NCI-H2081 (cell line): Measurements from ENCODE around the gene SND1.
"Not testable (repeated sequence)": the region's sequence is repeated elsewhere in the genome, so short reads cannot be mapped to it uniquely, and the experiment has no call there.

ENCODE experiments used
- DNase-seq, 2 experiments: peaks; one replicate each; lab custom pipeline; 2025; lab: John Stamatoyannopoulos, UW

The SND1 gene

DNA sequence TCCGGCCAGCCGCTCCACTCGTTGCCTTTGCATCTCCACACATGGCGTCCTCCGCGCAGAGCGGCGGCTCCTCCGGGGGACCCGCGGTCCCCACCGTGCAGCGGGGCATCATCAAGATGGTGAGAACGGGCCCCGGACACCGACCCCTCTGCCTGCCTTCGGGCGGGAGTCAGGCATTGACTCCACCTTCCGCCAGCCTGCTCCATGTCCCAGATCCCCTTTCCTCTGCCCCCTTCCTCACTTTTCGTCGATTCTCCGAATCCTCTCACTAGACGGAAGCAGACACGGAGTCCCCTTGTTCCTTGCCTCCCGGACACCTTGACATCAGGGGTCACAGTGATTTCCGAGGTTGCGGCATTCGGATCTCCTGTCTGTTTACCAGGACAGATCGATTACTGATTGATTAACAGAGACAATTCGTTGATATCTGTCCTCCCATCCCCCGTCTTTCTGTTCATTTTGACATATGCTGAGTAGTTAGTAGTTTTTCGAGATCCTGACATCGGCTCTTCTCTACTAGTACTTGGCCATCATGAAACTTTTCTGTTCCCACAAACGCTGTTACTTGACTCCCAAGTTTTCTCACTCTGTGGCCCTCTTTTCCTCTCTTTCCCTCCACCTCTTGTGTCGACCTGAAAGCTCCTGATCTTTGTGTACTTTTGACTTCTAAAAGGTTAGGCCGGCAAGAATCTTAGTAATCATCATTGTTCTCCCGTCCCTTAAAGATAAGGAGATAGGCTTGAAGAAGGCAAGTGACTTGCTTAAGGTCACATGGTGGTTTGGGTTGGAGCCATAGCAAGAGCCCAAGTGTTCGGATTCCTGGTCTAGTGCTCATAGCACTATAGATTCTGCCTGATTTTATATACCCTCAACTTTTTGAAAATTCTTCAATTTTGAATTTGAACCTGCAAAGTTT, 597 bp downstream of the SND1 start:
- DNase-seq = peak; percentile 38 to 47

- DNase-seq = no peak
These were observed 1.4 kb downstream of the SND1 start for GRCh38 chr7:127653396-127653795.

DNA sequence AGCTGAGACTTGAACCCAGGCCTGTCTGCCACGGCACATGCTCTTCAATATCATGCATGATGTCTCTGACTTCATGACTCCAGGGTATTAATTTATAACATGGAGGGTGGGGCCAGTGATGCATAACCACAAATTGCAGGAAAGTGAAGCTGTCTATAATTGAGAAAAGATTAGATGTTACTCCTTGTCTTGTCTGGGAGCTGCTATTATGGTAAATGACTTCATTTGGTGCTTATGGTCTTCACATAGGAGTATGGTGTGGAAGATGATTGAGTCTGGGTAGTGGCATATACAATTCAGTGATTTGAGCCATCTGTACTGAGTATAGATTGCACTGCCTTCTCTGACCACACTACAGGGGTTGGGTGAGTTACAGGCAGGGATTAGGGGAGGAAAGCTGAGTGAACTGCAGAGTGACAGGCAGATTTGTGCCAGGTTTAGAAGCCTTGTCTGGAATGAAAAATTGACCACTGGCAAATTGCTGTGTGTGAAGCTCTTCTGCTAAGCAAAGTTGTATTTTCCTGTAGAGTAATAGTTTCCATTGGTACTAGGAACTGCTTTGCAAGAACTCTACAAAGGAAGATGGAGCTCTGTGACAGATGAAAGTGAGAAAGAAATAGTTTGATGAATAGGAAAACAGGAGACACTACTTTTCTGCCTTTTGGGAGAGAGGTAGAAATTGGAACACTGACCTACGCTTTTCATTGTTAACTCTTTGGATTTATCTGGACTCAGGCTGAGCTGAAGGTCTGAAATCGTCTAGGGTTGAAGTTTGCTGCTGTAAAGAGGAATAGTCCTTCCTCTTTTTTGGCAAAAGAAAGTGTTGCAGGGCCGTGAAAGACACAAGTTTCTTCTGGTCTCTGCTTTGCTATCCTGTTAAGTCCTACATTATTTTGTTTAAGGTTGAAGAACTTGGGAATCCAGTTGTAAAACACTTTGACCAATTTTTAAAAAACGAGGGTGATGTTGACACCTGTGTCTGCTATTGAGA, 2.7 kb downstream of the SND1 start:
- DNase-seq = no peak

GRCh38 chr7:127655720-127656119, 3.7 kb downstream of the SND1 start:
- DNase-seq = no peak

DNA sequence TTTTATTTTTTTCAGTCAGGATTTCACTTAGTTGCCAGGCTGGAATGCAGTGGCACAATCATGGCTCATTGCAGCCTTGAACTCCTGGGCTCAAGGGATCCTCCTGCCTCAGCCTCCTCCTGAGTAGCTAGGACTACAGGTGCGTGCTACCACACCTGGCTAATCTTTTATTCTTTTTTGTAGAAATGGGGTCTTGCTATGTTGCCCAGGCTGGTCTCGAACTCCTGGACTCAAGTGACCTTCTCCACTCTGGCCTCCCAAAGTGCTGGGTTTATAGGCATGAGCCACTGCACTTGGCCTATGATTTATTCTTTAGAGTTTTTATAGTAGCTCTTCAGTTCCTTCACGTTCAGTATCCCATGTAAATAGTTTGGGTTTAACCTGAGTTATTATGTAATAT, 5.5 kb downstream of the SND1 start:
- DNase-seq = no peak

DNA sequence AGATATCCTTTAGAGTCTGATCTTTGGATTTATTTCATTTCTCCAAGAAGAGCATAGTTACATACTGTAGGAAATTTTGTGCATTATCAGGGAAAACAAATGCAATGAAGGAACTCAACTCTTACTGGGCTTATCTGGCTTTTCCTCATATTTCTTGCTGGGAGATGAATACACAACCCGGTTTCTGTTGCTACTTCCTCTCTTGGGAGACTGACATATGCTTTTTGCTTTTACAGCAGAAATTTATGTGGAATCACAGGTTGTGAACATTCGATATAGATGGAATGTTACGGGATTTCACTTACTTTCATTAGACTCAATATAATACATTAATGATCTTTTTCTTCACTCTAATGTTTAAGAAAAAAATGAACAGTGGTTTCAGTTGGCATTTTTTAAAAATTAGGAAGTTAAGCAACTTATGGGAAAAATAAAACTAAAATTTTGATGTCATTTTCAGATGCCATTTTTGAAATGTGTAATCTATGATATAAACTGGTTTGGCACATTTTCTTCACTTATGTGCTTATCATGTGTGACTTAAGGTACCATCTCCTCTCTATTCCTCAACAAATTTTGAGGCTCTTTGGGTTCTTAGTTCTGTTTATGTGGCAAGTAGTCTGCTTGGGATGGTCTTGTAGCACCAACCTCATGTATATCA, 7.1 kb downstream of the SND1 start:
- no peak for DNase-seq

DNA sequence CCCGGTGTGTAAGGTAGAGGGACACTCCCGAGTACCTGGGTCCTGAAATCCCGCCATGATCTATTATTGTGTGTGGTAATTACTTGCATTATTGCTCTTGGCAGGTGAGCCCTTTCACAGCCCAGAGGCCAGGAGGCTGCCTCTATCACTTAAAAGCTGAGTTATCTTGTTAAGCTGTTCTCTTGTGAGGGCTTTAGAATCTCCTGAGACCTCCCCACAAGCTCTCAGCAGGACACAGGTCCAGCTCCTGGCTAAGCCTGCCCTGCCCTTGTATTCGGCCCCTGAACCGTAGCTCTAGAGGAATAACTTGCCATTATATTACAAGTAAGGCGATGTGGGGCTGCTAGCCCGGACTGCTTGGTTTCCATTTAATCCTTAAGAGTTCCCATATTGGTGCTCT, 13.9 kb downstream of the SND1 start:
- peak; percentile 10 to 47 for DNase-seq

DNA sequence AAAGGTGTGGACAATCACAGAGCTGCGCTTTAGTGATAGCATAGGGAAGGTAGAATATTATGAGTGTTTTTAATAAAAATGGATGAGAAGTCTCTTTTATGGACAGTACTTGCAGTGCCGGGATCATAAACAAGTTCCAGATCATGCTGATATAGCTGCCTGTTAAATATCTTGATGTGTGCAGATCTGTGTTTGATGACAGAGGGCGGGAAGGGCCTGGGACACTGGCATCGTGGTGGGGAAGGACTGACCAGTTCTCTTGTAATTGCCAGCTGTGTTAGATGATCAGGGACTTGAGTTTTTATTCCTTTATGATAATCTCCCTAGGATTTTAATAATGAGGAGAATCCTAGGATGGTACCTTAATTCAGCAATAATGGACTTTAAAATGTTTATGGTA, 14.6 kb downstream of the SND1 start:
- no peak for DNase-seq

- DNase-seq = no peak
These were observed 15.2 kb downstream of the SND1 start for GRCh38 chr7:127667017-127667670.

DNA sequence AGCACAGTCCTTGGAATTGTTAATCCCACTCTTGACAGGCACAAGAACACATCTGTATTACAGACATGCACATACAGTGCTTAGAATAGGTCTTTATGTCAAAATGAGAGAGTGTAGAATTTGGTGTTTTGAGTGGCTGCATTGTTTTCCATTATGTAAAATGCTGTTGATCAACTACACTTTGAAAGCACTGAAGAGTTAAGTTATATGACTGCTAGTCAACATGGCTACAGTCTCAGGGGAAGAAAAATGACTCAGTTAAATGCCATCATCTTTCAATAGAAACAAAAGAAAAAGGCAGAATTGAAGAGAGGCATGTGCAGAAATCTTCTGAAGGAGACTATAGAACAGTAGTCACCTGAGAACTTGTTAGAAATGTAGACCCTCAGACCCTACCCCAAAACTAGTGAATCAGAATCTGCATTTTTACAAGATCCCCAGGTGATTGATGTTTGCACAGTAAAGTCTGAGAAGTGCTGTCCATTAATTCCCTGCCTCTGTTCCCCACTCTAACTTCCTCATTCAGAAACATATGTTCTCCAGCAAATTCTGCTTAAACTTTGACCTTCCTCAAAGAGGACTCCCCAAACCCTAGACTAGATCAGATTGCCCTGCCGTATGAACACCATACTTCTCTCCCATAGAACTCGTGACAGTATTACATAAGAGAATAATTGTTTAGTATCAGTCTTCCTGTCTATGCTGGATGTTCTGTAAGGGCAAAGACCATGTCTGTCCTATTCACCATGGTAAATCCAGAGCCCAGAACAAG, 16.0 kb downstream of the SND1 start:
- no peak for DNase-seq

- no peak for DNase-seq
These were observed 19.3 kb downstream of the SND1 start for GRCh38 chr7:127671341-127671740.

GRCh38 chr7:127673902-127674301, 21.9 kb downstream of the SND1 start:
- no peak for DNase-seq

- DNase-seq = no peak
These were observed 22.4 kb downstream of the SND1 start for GRCh38 chr7:127674361-127674760.

DNA sequence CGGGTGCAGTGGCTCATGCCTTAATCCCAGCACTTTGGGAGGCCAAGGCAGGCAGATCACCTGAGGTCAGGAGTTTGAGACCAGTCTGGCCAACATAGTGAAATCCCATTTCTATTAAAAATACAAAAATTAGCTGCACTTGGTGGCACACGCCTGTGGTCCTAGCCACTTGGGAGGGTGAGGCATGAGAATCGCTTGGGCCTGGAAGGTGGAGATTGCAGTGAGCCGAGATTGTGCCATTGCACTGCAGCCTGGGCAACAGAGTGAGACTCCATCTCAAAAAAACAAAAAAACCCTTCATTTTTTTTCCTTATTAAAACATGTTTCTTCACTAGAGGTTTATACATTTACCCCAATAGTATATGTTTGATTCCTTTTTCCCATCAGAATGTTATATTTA, 22.9 kb downstream of the SND1 start:
- DNase-seq = not testable (repeated sequence)

GRCh38 chr7:127675721-127676120, 23.7 kb downstream of the SND1 start:
- DNase-seq = no peak

DNA sequence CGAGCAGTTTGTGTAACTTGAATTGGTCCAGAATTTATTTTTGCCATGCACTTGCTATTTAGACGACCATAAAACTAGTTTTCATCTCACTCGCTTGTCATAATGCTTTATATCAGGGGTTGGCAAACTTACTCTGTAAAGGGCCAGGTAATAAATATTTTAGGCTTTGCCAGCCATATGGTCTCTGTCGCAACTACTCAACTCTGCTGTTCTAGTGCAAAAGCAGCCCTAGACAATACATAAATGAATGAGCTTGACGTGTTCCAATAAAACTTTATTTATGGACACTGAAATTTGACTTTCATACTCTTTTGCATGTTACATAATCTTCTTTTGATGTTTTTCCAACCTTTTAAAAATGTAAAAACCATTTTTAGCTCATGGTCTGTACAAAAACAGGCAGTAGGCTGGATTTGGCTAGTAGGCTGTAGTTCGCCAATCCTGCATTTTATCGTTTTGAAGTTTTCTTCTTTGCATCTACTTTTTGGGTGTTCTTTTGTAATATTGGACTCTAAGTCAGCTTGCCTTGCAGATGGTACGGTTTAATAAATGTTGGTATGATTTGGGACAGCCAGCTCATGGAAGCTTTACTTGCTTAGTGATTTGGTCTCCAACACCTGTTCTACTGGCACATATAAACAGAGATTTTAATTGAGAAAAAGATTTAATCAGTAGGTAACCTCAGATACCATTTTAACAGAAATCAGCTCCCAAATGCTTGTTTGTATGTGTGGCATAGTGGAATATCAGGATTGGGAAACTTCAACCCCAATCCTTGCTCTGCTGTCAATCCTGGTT, 25.6 kb downstream of the SND1 start:
- no peak for DNase-seq

DNA sequence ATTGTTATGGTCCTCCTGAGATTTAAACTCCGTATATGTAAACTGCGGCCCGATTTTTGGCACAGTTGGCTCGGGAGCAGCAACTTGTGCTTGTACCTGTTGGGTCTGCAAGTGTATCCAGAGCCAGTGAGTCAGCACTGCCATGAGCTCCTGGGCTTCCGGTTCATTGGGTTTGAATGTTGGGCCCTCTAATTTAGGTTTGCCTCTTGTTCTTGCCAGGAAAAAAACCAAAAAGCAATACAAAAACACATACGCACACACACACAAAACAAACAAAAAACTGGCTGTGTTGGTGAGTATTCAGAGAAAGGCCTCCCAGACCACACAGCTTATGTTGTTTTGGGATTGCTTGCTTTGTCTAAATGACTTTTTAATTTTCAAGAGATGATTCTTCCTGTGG, 26.3 kb downstream of the SND1 start:
- peak; percentile 68 to 86 for DNase-seq

- no peak for DNase-seq
These were observed 27.0 kb downstream of the SND1 start for GRCh38 chr7:127678947-127679346.

GRCh38 chr7:127680983-127681382, 29.0 kb downstream of the SND1 start:
- DNase-seq = no peak

DNA sequence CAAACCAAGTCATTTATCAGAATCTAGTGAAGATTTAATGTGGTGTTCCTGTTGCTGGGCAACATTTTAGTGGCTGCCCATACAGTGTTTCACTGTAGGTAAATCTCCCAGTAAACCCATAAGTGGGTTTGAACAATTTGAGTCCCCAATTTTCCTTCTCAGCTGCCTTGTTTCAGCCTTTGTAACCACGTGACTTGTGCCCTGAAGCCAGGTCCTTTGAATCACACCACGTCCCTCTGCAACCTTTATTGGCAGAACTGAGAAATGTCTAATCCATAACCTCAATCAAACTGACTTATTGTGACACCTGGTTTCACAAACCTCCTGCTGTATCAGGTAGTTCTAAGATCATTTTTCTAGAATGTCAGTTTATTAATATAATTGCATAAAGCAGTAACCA, 30.1 kb downstream of the SND1 start:
- DNase-seq = no peak
